ENCODE data around the gene MPRIP. TPM values are rescaled to one million over a fixed set of nuclear protein-coding genes. Genes with fewer than 3 reads are reported as not detected.

The MPRIP gene
- total RNA-seq, 1 experiment from 2014 or later = 443 TPM

DNA sequence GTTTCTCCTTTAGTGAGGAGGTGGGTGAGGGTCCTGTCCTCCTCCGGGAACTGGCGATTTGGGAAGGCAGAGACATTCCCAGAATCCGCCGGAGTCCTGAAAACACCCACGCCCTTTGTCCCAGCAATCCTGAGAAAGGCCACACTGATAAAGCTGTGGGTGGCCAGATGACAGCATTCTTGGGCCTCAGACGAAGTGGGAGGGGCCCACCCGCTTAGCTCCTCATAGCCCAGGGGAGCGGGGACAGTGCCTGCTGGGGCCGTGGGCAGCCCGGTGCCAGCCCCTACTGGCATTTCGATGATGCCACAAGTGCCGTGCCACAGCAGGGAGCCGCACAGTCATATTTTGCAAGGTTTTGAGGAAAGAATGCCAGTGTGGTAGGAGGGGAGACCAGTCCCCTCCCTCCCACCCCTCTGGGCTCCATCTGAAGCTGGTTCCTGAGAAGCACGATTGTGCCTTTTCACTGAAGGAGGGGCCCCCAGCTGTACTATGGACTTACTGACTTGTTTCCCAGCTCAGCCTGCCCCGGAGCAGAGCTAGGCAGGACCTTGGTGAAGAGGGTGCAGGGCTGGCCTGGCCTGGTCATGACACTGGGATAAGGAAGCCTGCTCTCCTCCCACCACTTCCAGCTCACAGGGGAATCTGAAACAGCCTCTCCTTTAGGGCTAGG lies 20.9 kb upstream of the MPRIP start:
- no peak overlapping the region for H2AFZ ChIP-seq
- TF ChIP-seq EZH2 (IDR thresholded peaks at IDR 0.05; ENCODE audit: low read depth) = no peak
- TF ChIP-seq, protein P1, sequence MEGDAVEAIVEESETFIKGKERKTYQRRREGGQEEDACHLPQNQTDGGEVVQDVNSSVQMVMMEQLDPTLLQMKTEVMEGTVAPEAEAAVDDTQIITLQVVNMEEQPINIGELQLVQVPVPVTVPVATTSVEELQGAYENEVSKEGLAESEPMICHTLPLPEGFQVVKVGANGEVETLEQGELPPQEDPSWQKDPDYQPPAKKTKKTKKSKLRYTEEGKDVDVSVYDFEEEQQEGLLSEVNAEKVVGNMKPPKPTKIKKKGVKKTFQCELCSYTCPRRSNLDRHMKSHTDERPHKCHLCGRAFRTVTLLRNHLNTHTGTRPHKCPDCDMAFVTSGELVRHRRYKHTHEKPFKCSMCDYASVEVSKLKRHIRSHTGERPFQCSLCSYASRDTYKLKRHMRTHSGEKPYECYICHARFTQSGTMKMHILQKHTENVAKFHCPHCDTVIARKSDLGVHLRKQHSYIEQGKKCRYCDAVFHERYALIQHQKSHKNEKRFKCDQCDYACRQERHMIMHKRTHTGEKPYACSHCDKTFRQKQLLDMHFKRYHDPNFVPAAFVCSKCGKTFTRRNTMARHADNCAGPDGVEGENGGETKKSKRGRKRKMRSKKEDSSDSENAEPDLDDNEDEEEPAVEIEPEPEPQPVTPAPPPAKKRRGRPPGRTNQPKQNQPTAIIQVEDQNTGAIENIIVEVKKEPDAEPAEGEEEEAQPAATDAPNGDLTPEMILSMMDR (conservative IDR thresholded peaks at IDR 0.05) = no peak
- peak overlapping the region; percentile 98 for H3K27ac ChIP-seq
- peaks cover 36% of the 10 kb centered on the region for H3K79me2 ChIP-seq (ENCODE audit: low read depth)
- H3K9me2 ChIP-seq (ENCODE audit: insufficient read depth) = no peaks in the 10 kb centered on the region
- no peaks in the 10 kb centered on the region for H3K36me3 ChIP-seq (ENCODE audit: low read depth)
- peaks cover 88% of the 10 kb centered on the region for H3K4me1 ChIP-seq (replicated peaks; ENCODE audit: insufficient read depth)
- peak overlapping the region; percentile 48 for H3K4me3 ChIP-seq
- no peaks in the 10 kb centered on the region for H3K9me3 ChIP-seq (ENCODE audit: insufficient read depth, low read depth)
- no peaks in the 10 kb centered on the region for H3K27me3 ChIP-seq (ENCODE audit: insufficient read depth, low read depth)
- intact Hi-C loops (cut with micrococcal nuclease; ENCODE audit: unreplicated experiment) = loop anchor here (2.0 kb wide), 1 partner anchor 29 kb away; no protein-coding TSS in a partner anchor
- ChIA-PET CTCF (interaction anchor here (0.6 to 2.0 kb wide), 2 partner anchors 31 to 73 kb away, joined by 3 to 4 read pairs; no protein-coding TSS in a partner anchor), POLR2A (ENCODE audit: unreplicated experiment) (interaction anchor here (0.5 to 1.3 kb wide), 15 partner anchors 8 to 1108 kb away, joined by 3 to 19 read pairs (median 5); no protein-coding TSS in a partner anchor)
- H3F3A ChIP-seq (ENCODE audit: insufficient read depth, low read depth) = peaks cover 68% of the 10 kb centered on the region
- no peaks in the 10 kb centered on the region for H4K20me1 ChIP-seq (ENCODE audit: insufficient read depth)
- peak overlapping the region; percentile 75 for H3K4me2 ChIP-seq
- peak; percentile 94 to 95 for DNase-seq
- no TSS peak for BruUV-seq (replicated peaks)

DNA sequence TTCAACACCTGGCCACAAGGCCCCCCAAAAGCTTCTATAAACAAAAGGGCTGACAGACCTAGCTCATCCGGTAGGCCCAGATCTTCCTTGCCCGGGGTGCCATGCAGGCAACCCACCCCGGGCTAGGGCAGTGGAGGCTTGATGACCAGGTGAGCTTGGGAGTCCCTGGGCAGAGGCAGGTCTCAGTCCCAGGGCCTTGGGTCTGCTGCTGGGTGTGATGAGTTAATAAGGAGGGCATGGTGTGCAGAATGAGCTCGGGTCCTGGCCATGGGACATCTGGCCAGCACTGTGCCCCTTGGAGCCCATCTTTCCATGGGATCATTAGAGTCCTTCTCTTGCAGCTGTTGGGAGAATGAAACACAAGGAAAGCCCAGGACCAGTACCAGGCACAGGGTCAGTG lies 20.2 kb upstream of the MPRIP start:
- Histone ChIP-seq H3K4me1 (replicated peaks; ENCODE audit: insufficient read depth) (peaks cover 88% of the 10 kb centered on the region), H3K27ac (peak overlapping the region; percentile 98), H4K20me1 (ENCODE audit: insufficient read depth) (no peaks in the 10 kb centered on the region), H3K36me3 (ENCODE audit: low read depth) (no peaks in the 10 kb centered on the region), H3K27me3 (ENCODE audit: insufficient read depth, low read depth) (no peaks in the 10 kb centered on the region), H3F3A (ENCODE audit: insufficient read depth, low read depth) (peaks cover 61% of the 10 kb centered on the region), H3K9me2 (ENCODE audit: insufficient read depth) (no peaks in the 10 kb centered on the region), H3K9me3 (ENCODE audit: insufficient read depth, low read depth) (no peaks in the 10 kb centered on the region), H3K4me2 (peak overlapping the region; percentile 75), H3K79me2 (ENCODE audit: low read depth) (peaks cover 29% of the 10 kb centered on the region), H3K4me3 (peak overlapping the region; percentile 31; the same call in 1 of the 2 replicates), H2AFZ (no peak overlapping the region)
- DNase-seq = no peak
- ChIA-PET CTCF (interaction anchor here (0.6 kb wide), 1 partner anchor 73 kb away, joined by 3 read pairs; no protein-coding TSS in a partner anchor), POLR2A (ENCODE audit: unreplicated experiment) (interaction anchor here (0.6 to 1.0 kb wide), 7 partner anchors 29 to 1123 kb away, joined by 3 to 9 read pairs (median 5); no protein-coding TSS in a partner anchor)
- no peak for TF ChIP-seq EZH2 (IDR thresholded peaks at IDR 0.05; ENCODE audit: low read depth)
- TF ChIP-seq, protein P1 (conservative IDR thresholded peaks at IDR 0.05) = no peak
- intact Hi-C loops (cut with micrococcal nuclease; ENCODE audit: unreplicated experiment) = no loop called here
- no TSS peak for BruUV-seq (replicated peaks)

DNA sequence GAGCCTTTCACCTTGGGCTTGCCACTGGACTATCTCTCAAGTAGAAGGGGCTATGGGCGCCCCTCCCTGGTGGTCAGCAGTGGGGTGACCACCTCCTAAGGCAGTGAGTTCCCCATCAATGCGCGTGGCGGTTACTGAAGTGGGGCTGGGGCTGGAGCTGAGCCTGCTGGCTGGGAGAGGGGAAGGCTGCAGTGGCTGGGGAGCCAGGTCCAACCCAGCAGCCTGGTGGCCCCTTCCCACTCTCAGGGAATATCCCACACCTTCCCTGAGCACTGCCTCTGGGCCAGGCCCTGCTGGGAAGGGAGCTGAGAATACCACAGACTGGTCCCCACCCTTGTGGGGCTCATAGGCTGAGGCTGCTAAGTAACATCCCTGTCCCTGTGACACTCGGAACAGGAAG lies 19.8 kb upstream of the MPRIP start:
- peak overlapping the region; percentile 98 for H3K27ac ChIP-seq
- ChIA-PET POLR2A (ENCODE audit: unreplicated experiment) (interaction anchor here (0.5 to 0.6 kb wide), 2 partner anchors 9 to 1122 kb away, joined by 3 read pairs; no protein-coding TSS in a partner anchor), CTCF (no interaction called here)
- TF ChIP-seq, protein P1 (conservative IDR thresholded peaks at IDR 0.05) = no peak
- TF ChIP-seq EZH2 (IDR thresholded peaks at IDR 0.05; ENCODE audit: low read depth) = no peak
- no peak for DNase-seq
- H3F3A ChIP-seq (ENCODE audit: insufficient read depth, low read depth) = peaks cover 63% of the 10 kb centered on the region
- H3K27me3 ChIP-seq (ENCODE audit: insufficient read depth, low read depth) = no peaks in the 10 kb centered on the region
- BruUV-seq (replicated peaks) = no TSS peak
- no peaks in the 10 kb centered on the region for H3K36me3 ChIP-seq (ENCODE audit: low read depth)
- H3K9me2 ChIP-seq (ENCODE audit: insufficient read depth) = no peaks in the 10 kb centered on the region
- no peak overlapping the region for H2AFZ ChIP-seq
- no peaks in the 10 kb centered on the region for H4K20me1 ChIP-seq (ENCODE audit: insufficient read depth)
- intact Hi-C loops (cut with micrococcal nuclease; ENCODE audit: unreplicated experiment) = no loop called here
- H3K4me2 ChIP-seq = peak overlapping the region; percentile 75
- peak overlapping the region; percentile 31; the same call in 1 of the 2 replicates for H3K4me3 ChIP-seq
- peaks cover 25% of the 10 kb centered on the region for H3K79me2 ChIP-seq (ENCODE audit: low read depth)
- no peaks in the 10 kb centered on the region for H3K9me3 ChIP-seq (ENCODE audit: insufficient read depth, low read depth)
- H3K4me1 ChIP-seq (replicated peaks; ENCODE audit: insufficient read depth) = peaks cover 88% of the 10 kb centered on the region

Data from PC-9 (cell line).